DND-41 (cell line): Measurements from ENCODE around the gene SLC25A25.

Experiments used
- CTCF ChIP-seq: IDR thresholded peaks from 2 replicates; pipeline ENCODE4 v1.5.1; 2012; ENCODE audit warnings: borderline replicate concordance, low read length, moderate library complexity, mild to moderate bottlenecking; ENCODE audit not compliant: poor library complexity, severe bottlenecking; ENCODE audit errors: extremely low read depth
- EZH2 ChIP-seq: IDR thresholded peaks from 3 replicates; pipeline ENCODE4 v1.6.1; 2012; ENCODE audit warnings: borderline replicate concordance, low read depth, mild to moderate bottlenecking, moderate library complexity, low read length, inconsistent platforms; ENCODE audit not compliant: severe bottlenecking

- no peak for TF ChIP-seq CTCF
- no peak for TF ChIP-seq EZH2
Observed at GRCh38 chr9:128114326-128115186, 46.5 kb downstream of the SLC25A25 start.
